ENCODE measurements around the gene PSEN1. TPM values are rescaled to one million over a fixed set of nuclear protein-coding genes. Genes with fewer than 3 reads are reported as not detected.

Gene PSEN1
- total and polyA plus RNA-seq, 2 experiments from 2014 or later, result 14.6 to 35.7 TPM

DNA sequence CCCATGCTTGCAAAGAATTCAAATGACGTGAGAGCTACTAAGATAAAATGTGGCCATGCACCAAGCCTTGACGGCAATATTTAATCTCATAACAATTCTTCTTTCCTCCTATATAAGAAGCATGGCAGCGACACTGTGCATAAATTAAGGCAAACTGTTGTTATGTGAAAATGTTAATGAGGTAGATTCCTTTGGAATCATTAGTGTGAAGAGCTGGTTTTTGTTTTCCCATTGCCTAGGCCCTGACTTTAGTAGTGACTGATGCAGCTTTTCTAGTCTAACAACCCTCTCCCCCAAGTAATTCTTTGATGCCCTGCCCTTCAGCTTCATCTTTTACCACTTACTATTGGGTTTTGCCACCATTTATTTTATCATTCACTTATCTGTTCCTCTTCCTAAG, 10.6 kb upstream of the PSEN1 start:
- H3K4me1 ChIP-seq (ENCODE audit: insufficient read depth), result peaks cover 36% of the 10 kb centered on the region
- Mint-ChIP-seq H3K27ac (peak overlapping the region; percentile 73), H3K9me3 (no peaks in the 10 kb centered on the region), H3K36me3 (ENCODE audit: low read depth) (peaks cover 42% of the 10 kb centered on the region), H3K4me1 (peaks cover 43% of the 10 kb centered on the region), H3K4me3 (peak overlapping the region; percentile 48), H3K27me3 (ENCODE audit: insufficient read depth, low read depth, poor library complexity) (peaks cover 14% of the 10 kb centered on the region)
- H2AFZ ChIP-seq, result no peak overlapping the region
- H3K4me3 ChIP-seq, result peak overlapping the region; percentile 21; the same call in 1 of the 2 replicates
- H3K36me3 ChIP-seq (ENCODE audit: insufficient read depth), result no peaks in the 10 kb centered on the region; the same call in 1 of the 2 replicates
- H3K79me2 ChIP-seq (replicated peaks; ENCODE audit: insufficient read depth), result no peaks in the 10 kb centered on the region
- H3K27ac ChIP-seq (ENCODE audit: low read depth), result peak overlapping the region; percentile 84
- H3K4me2 ChIP-seq, result peak overlapping the region; percentile 45
- ATAC-seq (peak; percentile 70), DNase-seq (ENCODE audit: low spot score) (peak; percentile 83)
- H3K9me2 ChIP-seq (ENCODE audit: insufficient read depth), result no peaks in the 10 kb centered on the region
- H3F3A ChIP-seq (replicated peaks; ENCODE audit: low read depth), result peaks cover 10% of the 10 kb centered on the region
- 0 out of 2 replicates have a peak, but pooled peaks cover 4% of the 10 kb centered on the region for H4K20me1 ChIP-seq (replicated peaks; ENCODE audit: insufficient read depth)
- TF ChIP-seq POLR2AphosphoS5 (IDR thresholded peaks at IDR 0.05; ENCODE audit: low read depth), result no peak
- 0 out of 2 replicates have a peak, but pooled peaks have one; percentile 48 for TF ChIP-seq NANOG (IDR thresholded peaks at IDR 0.05; ENCODE audit: borderline replicate concordance)
- no peaks in the 10 kb centered on the region for H3K27me3 ChIP-seq (ENCODE audit: insufficient read depth)

DNA sequence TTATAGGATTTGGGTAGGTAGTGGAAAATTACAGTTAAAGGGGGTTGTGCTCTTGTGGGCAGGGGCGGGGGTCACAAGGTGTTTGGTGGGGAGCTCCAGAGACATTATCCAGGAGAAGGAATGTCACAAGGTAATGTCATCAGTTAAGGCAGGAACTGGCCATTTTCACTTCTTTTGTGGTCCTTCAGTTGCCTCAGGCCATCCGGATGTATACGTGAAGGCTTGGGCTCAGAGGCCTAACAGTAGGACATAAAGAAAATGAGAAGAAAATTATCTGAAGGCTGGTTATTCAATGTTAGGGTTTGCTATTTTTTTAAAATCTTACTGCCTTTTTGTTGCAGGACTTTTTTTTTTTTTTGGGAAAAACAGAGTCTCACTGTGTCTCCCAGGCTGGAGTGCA, 2.5 kb upstream of the PSEN1 start:
- no peaks in the 10 kb centered on the region for H3K27me3 ChIP-seq (ENCODE audit: insufficient read depth)
- H3K9me3 Mint-ChIP-seq, result peaks cover 13% of the 10 kb centered on the region; the same call in 2 of the 3 replicates
- no peaks in the 10 kb centered on the region for H3K36me3 ChIP-seq (ENCODE audit: insufficient read depth)
- H3K36me3 Mint-ChIP-seq (ENCODE audit: low read depth), result peaks cover 10% of the 10 kb centered on the region; the same call in 2 of the 3 replicates
- peaks cover 22% of the 10 kb centered on the region for H3K79me2 ChIP-seq (replicated peaks; ENCODE audit: insufficient read depth)
- H3K27ac ChIP-seq (ENCODE audit: low read depth), result no peak overlapping the region
- ATAC-seq (no peak), DNase-seq (ENCODE audit: low spot score) (peak; percentile 21)
- H3K27me3 Mint-ChIP-seq (ENCODE audit: insufficient read depth, low read depth, poor library complexity), result peaks cover 18% of the 10 kb centered on the region
- H4K20me1 ChIP-seq (replicated peaks; ENCODE audit: insufficient read depth), result peaks cover 7% of the 10 kb centered on the region; the same call in 1 of the 2 replicates
- no peaks in the 10 kb centered on the region for H3K9me2 ChIP-seq (ENCODE audit: insufficient read depth)
- H3K4me2 ChIP-seq, result no peak overlapping the region
- no peak overlapping the region for H3K4me3 Mint-ChIP-seq
- peaks cover 15% of the 10 kb centered on the region for H3K4me1 ChIP-seq (ENCODE audit: insufficient read depth)
- H2AFZ ChIP-seq, result no peak overlapping the region
- H3F3A ChIP-seq (replicated peaks; ENCODE audit: low read depth), result peaks cover 15% of the 10 kb centered on the region
- H3K4me1 Mint-ChIP-seq, result peaks cover 7% of the 10 kb centered on the region
- no peak overlapping the region for H3K27ac Mint-ChIP-seq
- H3K4me3 ChIP-seq, result no peak overlapping the region
- TF ChIP-seq NANOG (IDR thresholded peaks at IDR 0.05; ENCODE audit: borderline replicate concordance) (no peak), ZNF462 (CRISPR knock-in tag; IDR thresholded peaks at IDR 0.05) (no peak), ZNF331 (CRISPR knock-in tag; IDR thresholded peaks at IDR 0.05; ENCODE audit: low read depth) (no peak), JUNB (IDR thresholded peaks at IDR 0.05; ENCODE audit: unreplicated experiment) (no peak), ZNF114 (CRISPR knock-in tag; IDR thresholded peaks at IDR 0.05) (no peak), EZH2phosphoT487 (IDR thresholded peaks at IDR 0.05; ENCODE audit: unreplicated experiment) (no peak)
- TF ChIP-seq, protein P1, sequence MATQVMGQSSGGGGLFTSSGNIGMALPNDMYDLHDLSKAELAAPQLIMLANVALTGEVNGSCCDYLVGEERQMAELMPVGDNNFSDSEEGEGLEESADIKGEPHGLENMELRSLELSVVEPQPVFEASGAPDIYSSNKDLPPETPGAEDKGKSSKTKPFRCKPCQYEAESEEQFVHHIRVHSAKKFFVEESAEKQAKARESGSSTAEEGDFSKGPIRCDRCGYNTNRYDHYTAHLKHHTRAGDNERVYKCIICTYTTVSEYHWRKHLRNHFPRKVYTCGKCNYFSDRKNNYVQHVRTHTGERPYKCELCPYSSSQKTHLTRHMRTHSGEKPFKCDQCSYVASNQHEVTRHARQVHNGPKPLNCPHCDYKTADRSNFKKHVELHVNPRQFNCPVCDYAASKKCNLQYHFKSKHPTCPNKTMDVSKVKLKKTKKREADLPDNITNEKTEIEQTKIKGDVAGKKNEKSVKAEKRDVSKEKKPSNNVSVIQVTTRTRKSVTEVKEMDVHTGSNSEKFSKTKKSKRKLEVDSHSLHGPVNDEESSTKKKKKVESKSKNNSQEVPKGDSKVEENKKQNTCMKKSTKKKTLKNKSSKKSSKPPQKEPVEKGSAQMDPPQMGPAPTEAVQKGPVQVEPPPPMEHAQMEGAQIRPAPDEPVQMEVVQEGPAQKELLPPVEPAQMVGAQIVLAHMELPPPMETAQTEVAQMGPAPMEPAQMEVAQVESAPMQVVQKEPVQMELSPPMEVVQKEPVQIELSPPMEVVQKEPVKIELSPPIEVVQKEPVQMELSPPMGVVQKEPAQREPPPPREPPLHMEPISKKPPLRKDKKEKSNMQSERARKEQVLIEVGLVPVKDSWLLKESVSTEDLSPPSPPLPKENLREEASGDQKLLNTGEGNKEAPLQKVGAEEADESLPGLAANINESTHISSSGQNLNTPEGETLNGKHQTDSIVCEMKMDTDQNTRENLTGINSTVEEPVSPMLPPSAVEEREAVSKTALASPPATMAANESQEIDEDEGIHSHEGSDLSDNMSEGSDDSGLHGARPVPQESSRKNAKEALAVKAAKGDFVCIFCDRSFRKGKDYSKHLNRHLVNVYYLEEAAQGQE (IDR thresholded peaks at IDR 0.05; ENCODE audit: unreplicated experiment), result no peak
- TF ChIP-seq, protein P2, sequence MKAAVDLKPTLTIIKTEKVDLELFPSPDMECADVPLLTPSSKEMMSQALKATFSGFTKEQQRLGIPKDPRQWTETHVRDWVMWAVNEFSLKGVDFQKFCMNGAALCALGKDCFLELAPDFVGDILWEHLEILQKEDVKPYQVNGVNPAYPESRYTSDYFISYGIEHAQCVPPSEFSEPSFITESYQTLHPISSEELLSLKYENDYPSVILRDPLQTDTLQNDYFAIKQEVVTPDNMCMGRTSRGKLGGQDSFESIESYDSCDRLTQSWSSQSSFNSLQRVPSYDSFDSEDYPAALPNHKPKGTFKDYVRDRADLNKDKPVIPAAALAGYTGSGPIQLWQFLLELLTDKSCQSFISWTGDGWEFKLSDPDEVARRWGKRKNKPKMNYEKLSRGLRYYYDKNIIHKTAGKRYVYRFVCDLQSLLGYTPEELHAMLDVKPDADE (IDR thresholded peaks at IDR 0.05), result no peak
